Stimulated activated CD4-positive, alpha-beta T cell treated with anti-CD3 and anti-CD28 coated beads, Interleukin-12 subunit alpha, Interleukin-12 subunit beta, amount 100 ng/mL, for 24 hours (primary cell): Measurements from ENCODE around the gene SNX6.
"Not testable (repeated sequence)": the region's sequence is repeated elsewhere in the genome, so short reads cannot be mapped to it uniquely, and the experiment has no call there.

ENCODE experiments used
- DNase-seq, 2 experiments: peaks; one replicate each; pipeline ENCODE4 v3.0.0-alpha.2; 2020; ENCODE audit warnings: low read depth in 2 of 2

SNX6 gene

GRCh38 chr14:34521071-34521470 lies 108.9 kb downstream of the SNX6 start:
- not testable (repeated sequence) for DNase-seq

- DNase-seq: not testable (repeated sequence)
Measured at GRCh38 chr14:34520304-34520970, 109.5 kb downstream of the SNX6 start.
